Mucosa of gallbladder (tissue), 1 donor: Measurements from ENCODE around the gene CELSR3. TPM values are rescaled to one million over a fixed set of nuclear protein-coding genes. Genes with fewer than 3 reads are reported as not detected.

Experiments used
- DNase-seq: peaks from one replicate; pipeline ENCODE4 v3.0.0-alpha.2; 2020; ENCODE audit warnings: low spot score
- total RNA-seq: library from RNA; stranded (reverse); gene quantifications from one replicate; pipeline ENCODE4 v1.2.1, GENCODE V29; 2021
- donor health status: DM: no; HTN: no; CAD: no.

The CELSR3 gene, protein sequence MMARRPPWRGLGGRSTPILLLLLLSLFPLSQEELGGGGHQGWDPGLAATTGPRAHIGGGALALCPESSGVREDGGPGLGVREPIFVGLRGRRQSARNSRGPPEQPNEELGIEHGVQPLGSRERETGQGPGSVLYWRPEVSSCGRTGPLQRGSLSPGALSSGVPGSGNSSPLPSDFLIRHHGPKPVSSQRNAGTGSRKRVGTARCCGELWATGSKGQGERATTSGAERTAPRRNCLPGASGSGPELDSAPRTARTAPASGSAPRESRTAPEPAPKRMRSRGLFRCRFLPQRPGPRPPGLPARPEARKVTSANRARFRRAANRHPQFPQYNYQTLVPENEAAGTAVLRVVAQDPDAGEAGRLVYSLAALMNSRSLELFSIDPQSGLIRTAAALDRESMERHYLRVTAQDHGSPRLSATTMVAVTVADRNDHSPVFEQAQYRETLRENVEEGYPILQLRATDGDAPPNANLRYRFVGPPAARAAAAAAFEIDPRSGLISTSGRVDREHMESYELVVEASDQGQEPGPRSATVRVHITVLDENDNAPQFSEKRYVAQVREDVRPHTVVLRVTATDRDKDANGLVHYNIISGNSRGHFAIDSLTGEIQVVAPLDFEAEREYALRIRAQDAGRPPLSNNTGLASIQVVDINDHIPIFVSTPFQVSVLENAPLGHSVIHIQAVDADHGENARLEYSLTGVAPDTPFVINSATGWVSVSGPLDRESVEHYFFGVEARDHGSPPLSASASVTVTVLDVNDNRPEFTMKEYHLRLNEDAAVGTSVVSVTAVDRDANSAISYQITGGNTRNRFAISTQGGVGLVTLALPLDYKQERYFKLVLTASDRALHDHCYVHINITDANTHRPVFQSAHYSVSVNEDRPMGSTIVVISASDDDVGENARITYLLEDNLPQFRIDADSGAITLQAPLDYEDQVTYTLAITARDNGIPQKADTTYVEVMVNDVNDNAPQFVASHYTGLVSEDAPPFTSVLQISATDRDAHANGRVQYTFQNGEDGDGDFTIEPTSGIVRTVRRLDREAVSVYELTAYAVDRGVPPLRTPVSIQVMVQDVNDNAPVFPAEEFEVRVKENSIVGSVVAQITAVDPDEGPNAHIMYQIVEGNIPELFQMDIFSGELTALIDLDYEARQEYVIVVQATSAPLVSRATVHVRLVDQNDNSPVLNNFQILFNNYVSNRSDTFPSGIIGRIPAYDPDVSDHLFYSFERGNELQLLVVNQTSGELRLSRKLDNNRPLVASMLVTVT (N-terminal part only)
- 0.75 TPM for total RNA-seq

DNA sequence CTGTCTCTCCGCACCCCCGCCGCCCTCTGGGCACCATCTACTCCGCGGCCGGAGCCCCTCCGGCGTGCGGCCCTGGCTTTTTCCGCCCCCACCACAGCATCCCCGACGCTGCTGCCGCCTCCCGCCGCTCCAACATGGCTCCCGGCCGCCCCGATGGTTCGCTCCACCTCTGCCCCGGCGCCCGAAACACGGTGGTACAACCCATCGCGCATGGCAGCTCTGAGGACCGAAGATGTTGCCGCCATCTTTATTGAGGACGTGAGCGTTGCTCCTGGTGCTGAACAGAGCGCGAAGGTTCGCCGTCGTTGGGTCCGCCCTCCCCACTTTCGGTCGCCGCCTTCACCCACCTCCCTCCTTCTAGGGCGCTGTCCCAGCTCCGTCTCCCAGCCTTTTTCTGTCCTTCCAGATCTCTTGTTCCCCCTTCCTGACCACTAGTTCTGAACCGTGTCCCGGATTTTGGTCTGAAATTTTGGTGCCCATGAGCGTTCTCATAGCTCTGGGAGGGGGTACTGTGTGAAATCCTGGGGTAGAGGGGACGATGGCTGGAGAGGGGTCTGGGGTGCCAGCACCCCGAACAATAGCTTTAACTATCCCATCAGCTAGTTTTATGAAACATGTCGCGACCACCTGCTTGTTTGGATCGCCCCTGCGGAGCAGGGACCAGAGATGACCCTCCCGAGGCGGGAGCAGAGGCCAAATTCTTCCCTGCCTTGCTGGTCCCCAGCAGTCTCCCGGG, at the start of gene CELSR3:
Gene CELSR3 (minus strand): TSS at position 134 of the 736 bp plus-strand sequence. CDS start 252 bp downstream, outside the sequence.
- peak; percentile 56 for DNase-seq

DNA sequence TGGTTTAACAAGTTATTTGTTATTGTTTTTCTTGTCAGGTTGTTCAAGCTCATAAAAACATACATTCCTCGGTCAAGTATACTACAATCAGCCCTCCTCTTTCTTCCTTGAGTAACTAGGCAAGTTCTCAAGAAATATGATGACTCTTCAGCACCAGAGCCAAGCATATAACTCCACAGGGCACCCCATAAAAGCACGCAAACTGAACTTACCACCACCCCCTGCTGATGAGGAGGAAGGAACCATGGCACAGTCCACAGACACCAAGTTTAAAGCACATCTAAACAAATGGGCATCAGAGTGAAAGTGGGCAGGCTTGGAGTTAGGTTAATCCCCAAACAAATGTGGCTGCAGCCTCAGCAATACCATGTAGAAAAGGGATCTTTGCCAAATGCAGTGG, 49.0 kb upstream of the CELSR3 start:
- no peak for DNase-seq

DNA sequence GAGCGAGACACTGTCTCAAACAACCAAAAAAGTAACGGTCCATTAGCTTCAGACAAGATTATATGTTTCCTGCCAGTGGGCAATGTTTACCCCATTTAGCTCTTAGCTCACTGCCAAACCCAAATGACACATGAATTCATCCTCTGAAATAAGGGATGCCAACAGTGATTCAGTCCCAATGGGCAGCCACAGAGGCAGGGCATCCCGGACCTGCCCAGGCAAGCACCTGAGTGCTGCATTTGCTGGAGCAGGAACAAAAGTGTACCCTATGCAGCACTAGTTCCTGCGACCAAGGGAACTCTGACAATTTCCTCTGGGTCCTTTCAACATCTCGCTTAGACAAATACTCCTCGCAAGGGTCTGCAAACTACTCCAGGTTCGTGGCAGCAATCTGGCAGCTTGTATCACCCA, 46.4 kb upstream of the CELSR3 start:
- DNase-seq = no peak

- DNase-seq = no peak
Measured at GRCh38 chr3:48708481-48708889, 45.8 kb upstream of the CELSR3 start.

DNA sequence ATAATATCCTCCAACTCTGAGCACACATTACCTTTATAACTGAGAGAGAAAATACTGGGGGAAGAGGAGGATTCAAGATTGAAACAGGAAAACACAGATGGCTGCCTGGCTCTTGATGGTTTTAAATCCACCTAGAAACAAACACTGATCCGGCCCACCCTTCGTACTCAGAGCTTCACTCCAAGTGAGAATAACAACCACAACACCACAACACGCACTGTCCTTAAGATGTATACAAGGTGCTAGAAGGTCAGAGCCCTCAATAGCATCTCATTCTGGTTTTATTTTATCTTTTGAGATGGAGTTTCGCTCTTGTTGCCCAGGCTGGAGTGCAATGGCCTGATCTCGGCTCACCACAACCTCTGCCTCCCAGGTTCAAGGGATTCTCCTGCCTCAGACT, 44.5 kb upstream of the CELSR3 start:
- DNase-seq = no peak

DNA sequence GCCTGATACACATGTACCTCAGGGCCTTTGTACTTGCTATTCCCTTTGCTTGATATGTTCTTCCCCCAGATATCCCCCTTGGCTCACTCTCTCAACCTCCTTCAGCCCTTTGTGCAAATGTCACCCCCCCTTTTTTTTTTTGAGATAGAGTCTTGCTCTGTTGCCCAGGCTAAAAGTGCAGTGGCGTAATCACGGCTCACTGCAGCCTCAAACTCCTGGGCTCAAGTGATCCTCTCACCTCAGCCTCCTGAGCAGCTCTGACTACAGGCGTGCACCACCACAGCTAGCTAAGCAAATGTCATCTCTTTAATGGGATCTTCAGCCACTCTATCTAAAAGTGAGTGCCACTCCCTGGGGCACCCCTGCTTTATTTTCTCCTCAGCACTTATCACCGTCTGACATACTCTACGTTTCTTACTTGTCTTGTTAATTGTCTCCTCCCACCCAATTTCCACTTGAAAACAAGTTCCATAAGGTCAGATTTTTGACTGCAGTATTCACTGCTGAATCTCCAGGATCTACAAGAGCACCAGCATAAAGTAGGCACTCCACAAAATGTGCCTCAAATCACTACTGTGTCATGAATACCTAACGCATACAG, 39.7 kb upstream of the CELSR3 start:
- DNase-seq = no peak

DNA sequence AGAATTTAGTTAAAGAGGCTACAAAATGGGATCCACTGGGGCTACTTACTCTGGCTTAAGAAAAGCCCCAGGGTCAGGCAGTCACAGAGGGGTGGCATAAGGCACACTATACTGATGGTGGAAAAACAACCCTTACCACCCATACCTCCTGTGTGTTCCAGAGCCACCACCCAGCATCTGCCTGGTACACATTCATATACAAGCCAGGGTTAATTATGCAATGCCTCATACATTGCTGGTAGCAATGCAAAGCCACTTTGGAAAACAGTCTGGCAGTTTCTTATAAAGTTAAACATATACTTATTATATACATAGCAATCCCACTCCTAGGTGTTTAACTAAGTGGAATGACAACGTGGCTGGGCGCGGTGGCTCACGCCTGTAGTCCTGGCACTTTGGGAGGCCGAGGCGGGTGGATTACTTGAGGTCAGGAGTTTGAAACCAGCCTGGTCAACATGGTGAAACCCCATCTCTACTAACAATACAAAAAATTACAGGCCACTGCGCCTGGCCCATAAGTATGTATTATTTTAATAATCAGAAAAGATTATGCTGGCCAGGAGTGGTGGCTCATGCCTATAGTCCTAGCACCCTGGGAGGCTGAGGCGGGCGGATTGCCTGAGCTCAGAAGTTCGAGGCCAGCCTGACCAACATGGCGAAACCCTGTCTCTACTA, 38.2 kb upstream of the CELSR3 start:
- no peak for DNase-seq

DNA sequence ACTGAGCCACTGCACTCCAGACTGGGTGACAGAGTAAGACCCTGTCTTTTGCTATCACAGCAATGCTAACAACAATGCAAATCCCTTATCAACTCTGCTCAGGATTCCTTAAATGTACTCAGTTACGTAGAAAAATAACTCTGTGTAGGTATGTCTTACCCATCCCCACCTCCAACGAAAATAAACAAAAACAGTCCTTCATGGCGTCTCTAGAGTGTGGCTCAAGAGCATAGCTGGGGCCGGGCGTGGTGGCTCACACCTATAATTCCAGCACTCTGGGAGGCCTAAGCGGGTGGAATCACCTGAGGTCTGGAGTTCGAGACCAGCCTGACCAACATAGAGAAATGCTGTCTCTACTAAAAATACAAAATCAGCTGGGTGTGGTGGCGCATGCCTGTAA, 36.2 kb upstream of the CELSR3 start:
- no peak for DNase-seq

GRCh38 chr3:48697952-48698351, 35.3 kb upstream of the CELSR3 start:
- DNase-seq = no peak

- DNase-seq = no peak
Measured at GRCh38 chr3:48696601-48697000, 33.9 kb upstream of the CELSR3 start.

DNA sequence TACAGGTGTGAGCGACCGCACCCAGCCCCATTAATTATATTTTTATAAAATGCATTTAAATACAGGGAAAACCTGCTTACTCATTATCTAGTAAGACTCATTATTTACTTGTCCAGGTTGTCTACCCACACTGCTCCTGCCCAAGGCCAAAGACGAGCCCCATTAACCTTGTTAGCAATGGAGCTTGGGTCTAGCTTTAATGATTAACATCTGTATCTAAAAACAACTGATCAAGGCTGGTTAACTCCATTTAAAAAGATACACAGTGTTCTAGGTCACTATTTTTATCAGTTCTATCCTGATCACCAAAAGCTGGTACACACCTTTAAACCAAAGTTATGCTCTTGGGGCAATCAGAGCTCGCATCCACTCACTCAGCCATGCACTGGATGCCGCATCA, 33.5 kb upstream of the CELSR3 start:
- peak; percentile 18 for DNase-seq

DNA sequence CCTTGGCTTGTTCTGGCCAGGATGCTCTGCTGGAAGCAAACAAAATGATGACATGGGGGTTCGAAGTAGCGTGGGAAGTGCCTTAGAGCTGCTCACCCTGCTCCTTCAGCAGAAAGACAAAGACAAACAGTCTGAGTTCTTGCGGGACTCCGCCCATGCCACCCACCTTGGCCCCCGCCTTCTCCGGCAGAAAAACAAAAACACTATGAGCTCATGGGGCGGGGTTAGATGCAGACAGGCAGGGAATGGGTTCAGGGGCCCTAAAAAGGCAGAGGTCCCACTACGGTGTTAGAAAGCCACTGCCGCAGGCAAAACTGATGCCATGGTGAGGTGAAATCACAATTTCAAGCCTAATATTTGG, 32.7 kb upstream of the CELSR3 start:
- peak; percentile 57 for DNase-seq

DNA sequence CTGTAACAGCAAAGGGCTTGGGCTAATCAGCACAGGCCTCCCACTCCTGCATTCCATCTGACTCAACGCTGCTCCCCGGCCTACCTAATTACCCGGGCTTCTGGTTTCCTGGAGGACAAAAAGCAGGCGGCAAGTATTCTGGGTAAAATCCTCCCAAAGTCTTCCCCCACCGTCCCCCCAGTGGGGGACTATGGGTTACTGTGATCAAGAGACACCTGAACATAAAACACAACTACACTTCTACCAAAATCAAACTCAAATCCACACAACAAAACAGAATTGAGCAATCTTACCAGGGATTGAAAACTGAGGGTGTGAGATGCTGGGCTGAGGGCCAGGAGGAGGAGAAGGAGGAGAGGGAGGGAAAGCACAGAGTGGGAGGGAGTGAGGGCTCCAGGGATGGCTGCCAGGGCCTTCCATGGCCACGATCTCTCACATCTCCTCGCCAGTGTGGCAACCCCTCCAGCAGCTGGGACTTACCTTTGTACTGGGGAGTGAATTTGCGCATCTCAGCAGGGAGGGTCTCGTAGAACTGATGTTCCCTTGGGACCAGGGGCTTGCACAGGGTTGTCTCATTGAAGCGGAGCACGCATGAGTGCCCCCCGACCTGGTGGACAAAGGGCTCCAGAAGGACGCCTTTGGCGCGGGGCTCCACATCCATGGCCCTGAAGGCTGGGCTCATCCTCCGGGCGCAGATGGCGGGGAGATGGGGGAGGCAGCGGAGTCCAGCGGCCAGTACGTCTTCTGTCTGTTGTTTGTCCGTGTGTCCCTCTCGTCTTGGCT, 32.1 kb upstream of the CELSR3 start:
- DNase-seq = peak; percentile 81

DNA sequence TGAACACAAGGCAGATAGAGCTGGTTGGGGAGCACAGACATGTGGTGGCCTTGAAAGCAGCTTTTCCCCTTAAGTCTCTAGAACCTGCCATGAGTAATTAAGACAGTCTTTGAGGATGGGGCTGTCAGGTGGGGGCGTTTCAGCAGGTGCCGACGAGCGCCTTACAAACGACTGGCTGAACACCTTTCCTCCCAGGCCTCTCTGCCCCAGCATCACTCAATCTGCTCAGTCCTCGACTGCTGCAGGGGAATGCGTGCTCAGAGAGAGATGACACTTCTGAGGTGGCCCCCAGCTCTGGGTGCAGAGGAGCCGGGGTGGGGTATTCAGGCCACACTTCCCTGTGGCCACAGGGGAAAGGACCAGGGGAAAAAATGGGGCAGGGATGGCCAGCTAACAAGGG, 31.1 kb upstream of the CELSR3 start:
- no peak for DNase-seq

GRCh38 chr3:48692551-48692950, 29.9 kb upstream of the CELSR3 start:
- no peak for DNase-seq

DNA sequence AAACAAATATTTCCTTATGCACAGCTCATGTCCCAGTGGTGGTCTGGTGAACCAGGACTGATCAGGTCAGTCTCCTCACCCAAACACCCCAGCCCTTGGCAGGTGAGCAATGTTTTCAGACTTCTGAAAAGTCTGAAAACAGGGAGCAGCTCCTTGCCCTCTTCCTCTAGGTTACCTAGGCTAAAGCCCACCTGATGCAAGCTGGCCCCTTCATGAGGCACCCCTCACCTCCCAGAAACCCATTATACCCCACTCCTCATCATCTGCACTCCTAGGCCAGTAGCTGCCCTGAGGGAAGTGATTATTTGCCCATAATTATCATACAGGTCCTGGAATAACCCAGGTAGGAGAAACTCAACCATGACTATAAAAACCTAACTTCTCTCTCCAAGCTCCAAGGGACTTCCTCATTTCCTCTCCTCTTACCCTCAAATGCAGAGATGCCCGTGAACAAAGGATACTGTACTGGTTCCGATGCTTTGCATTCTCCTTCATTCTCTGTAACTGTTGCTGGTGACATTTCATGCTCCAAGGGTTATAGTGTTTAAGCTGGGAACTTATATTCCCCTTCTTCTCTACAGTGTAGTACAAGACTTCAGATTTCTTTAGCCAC, 28.3 kb upstream of the CELSR3 start:
- DNase-seq = no peak

DNA sequence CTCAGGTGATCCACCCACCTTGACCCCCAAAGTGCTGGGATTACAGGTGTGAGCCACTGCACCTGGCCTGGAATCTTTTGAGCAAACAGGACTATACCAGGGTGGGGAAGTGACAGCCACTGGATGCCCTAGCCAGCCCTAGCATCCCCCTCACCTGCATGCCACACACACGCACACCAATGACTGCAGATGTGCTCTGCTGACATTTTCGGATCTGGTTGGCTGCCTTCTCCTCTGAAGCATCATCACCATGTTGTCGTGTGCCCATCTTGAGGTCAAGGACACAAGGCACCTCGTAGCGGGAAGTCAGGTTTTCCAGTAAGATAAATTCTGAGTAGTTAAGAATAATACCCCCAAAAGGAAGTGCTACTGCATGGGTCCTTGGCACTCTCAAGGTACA, 26.7 kb upstream of the CELSR3 start:
- DNase-seq = no peak

DNA sequence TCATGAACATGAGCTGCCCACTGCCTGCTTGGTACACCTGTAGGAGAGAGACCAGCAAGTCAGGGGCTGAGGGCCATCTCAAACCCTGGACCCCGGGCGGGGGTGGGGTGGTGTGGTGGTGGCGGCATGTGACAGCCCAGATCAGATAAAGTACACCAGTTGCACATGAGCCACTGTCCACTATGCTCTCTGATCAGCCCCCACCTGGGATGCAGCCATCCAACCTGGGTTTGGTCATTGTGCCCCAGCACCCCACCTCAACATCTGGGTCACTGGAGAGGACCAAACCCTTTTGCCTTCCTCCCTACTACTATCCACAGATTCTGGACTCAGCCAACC, 26.0 kb upstream of the CELSR3 start:
- DNase-seq = no peak

- DNase-seq = no peak
Measured at GRCh38 chr3:48688032-48688736, 25.5 kb upstream of the CELSR3 start.
